Measurements from ENCODE around the gene PLEKHG5. TPM values are rescaled to one million over a fixed set of nuclear protein-coding genes. Genes with fewer than 3 reads are reported as not detected.

PLEKHG5 gene
- total RNA-seq, 1 experiment from 2014 or later = 42.8 TPM

- H3F3A ChIP-seq (ENCODE audit: low read length, unreplicated experiment) = no peaks in the 10 kb centered on the region
- ChIA-PET POLR2A (ENCODE audit: unreplicated experiment) (no interaction called here), CTCF (no interaction called here)
- no peaks in the 10 kb centered on the region for H3K9me2 ChIP-seq (replicated peaks; ENCODE audit: low read length)
- DNase-seq (no peak), ATAC-seq (no peak)
- BruUV-seq (replicated peaks) = no TSS peak
- peak overlapping the region; percentile 99 for H3K4me2 ChIP-seq (ENCODE audit: low read length)
- no peak for TF ChIP-seq EZH2 (IDR thresholded peaks at IDR 0.05; ENCODE audit: low read length, unreplicated experiment)
- no peak for TF ChIP-seq CTCF (conservative IDR thresholded peaks at IDR 0.05; ENCODE audit: low read depth, low read length)
- H3K9me3 ChIP-seq (ENCODE audit: low read length) = no peaks in the 10 kb centered on the region
- intact Hi-C loops (cut with micrococcal nuclease) = no loop called here
- peaks cover 31% of the 10 kb centered on the region for H3K4me1 ChIP-seq (ENCODE audit: insufficient read depth, low read length)
- peak overlapping the region; percentile 65 for H3K9ac ChIP-seq (ENCODE audit: low read length)
- H3K79me2 ChIP-seq (ENCODE audit: low read length) = peaks cover 3% of the 10 kb centered on the region; the same call in 1 of the 2 replicates
- no peaks in the 10 kb centered on the region for H4K20me1 ChIP-seq (ENCODE audit: low read length)
- H3K27me3 ChIP-seq (ENCODE audit: low read length) = no peaks in the 10 kb centered on the region
- H3K4me3 ChIP-seq (ENCODE audit: low read length) = peak overlapping the region; percentile 89
- no peaks in the 10 kb centered on the region for H3K36me3 ChIP-seq (ENCODE audit: low read depth, low read length)
- no peak overlapping the region for H3K27ac ChIP-seq (ENCODE audit: low read length)
- peak overlapping the region; percentile 59 for H2AFZ ChIP-seq (ENCODE audit: low read length)
Measured at GRCh38 chr1:6496890-6497214, 5.4 kb upstream of the PLEKHG5 start.

DNA sequence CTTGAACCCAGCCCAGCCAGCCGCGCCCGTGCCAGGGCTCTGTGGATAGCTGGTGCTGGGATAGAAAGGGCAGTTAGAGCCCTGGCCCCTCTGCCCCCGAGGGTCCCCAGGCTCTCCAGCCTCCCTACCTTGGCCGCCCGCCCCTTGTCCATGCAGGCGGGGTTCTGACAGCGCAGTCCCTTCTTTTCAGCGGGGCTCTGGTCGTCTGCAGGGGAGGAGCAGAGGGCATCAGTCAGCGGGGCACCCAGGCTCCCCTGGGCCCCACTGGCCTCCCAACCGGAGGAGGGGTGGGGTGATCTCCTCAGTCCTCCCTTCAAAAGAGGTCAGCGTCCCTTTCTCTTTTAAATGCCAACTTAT lies 4.9 kb upstream of the PLEKHG5 start:
- peak overlapping the region; percentile 59; the same call in 1 of the 2 replicates for H2AFZ ChIP-seq (ENCODE audit: low read length)
- H3K79me2 ChIP-seq (ENCODE audit: low read length) = peaks cover 3% of the 10 kb centered on the region; the same call in 1 of the 2 replicates
- peak overlapping the region; percentile 65; the same call in 1 of the 2 replicates for H3K9ac ChIP-seq (ENCODE audit: low read length)
- CTCF ChIA-PET = no interaction called here
- peak overlapping the region; percentile 89 for H3K4me3 ChIP-seq (ENCODE audit: low read length)
- peaks cover 36% of the 10 kb centered on the region for H3K4me1 ChIP-seq (ENCODE audit: insufficient read depth, low read length)
- no peak for DNase-seq
- no peaks in the 10 kb centered on the region for H3K36me3 ChIP-seq (ENCODE audit: low read depth, low read length)
- H3K9me2 ChIP-seq (replicated peaks; ENCODE audit: low read length) = no peaks in the 10 kb centered on the region
- H4K20me1 ChIP-seq (ENCODE audit: low read length) = no peaks in the 10 kb centered on the region
- no peak for TF ChIP-seq EZH2phosphoT487 (IDR thresholded peaks at IDR 0.05; ENCODE audit: borderline replicate concordance, low read length)
- no peak for TF ChIP-seq CTCF (conservative IDR thresholded peaks at IDR 0.05; ENCODE audit: low read depth, low read length)
- TF ChIP-seq EZH2 (IDR thresholded peaks at IDR 0.05; ENCODE audit: low read length, unreplicated experiment) = no peak
- no peaks in the 10 kb centered on the region for H3K27me3 ChIP-seq (ENCODE audit: low read length)
- intact Hi-C loops (cut with micrococcal nuclease) = no loop called here
- BruUV-seq (replicated peaks) = no TSS peak
- H3K4me2 ChIP-seq (ENCODE audit: low read length) = peak overlapping the region; percentile 99
- no peak overlapping the region for H3K27ac ChIP-seq (ENCODE audit: low read length)
- peaks cover under 1% of the 10 kb centered on the region for H3F3A ChIP-seq (ENCODE audit: low read length, unreplicated experiment)
- POLR2A ChIA-PET (ENCODE audit: unreplicated experiment) = no interaction called here
- H3K9me3 ChIP-seq (ENCODE audit: low read length) = no peaks in the 10 kb centered on the region
- ATAC-seq = no peak

- peaks cover 6% of the 10 kb centered on the region for H3F3A ChIP-seq (ENCODE audit: low read length, unreplicated experiment)
- H3K9me2 ChIP-seq (replicated peaks; ENCODE audit: low read length) = no peaks in the 10 kb centered on the region
- H3K4me3 ChIP-seq (ENCODE audit: low read length) = peak overlapping the region; percentile 89
- H3K9me3 ChIP-seq (ENCODE audit: low read length) = no peaks in the 10 kb centered on the region
- no peaks in the 10 kb centered on the region for H3K27me3 ChIP-seq (ENCODE audit: low read length)
- peak overlapping the region; percentile 59; the same call in 1 of the 2 replicates for H2AFZ ChIP-seq (ENCODE audit: low read length)
- TF ChIP-seq EZH2phosphoT487 (IDR thresholded peaks at IDR 0.05; ENCODE audit: borderline replicate concordance, low read length) = no peak
- H3K79me2 ChIP-seq (ENCODE audit: low read length) = peaks cover 3% of the 10 kb centered on the region; the same call in 1 of the 2 replicates
- H3K4me1 ChIP-seq (ENCODE audit: insufficient read depth, low read length) = peaks cover 41% of the 10 kb centered on the region
- BruUV-seq (replicated peaks) = no TSS peak
- intact Hi-C loops (cut with micrococcal nuclease) = no loop called here
- no peaks in the 10 kb centered on the region for H4K20me1 ChIP-seq (ENCODE audit: low read length)
- H3K4me2 ChIP-seq (ENCODE audit: low read length) = peak overlapping the region; percentile 99
- H3K27ac ChIP-seq (ENCODE audit: low read length) = no peak overlapping the region
- no peak overlapping the region for H3K9ac ChIP-seq (ENCODE audit: low read length)
- ATAC-seq (no peak), DNase-seq (no peak)
- ChIA-PET POLR2A (ENCODE audit: unreplicated experiment) (interaction anchor here (0.5 kb wide), 1 partner anchor 42 kb away, joined by 7 read pairs; no protein-coding TSS in a partner anchor), CTCF (no interaction called here)
- H3K36me3 ChIP-seq (ENCODE audit: low read depth, low read length) = no peaks in the 10 kb centered on the region
Measured at GRCh38 chr1:6495540-6496364, 4.3 kb upstream of the PLEKHG5 start.

Measured in PC-3 (cell line).